A549 treated with ZK216348 at 1 μM for 4 hours (cell line): ENCODE results near the gene TAF5. TPM values are rescaled to one million over a fixed set of nuclear protein-coding genes. Genes with fewer than 3 reads are reported as not detected.

Experiments
- total RNA-seq: library from RNA; stranded (reverse); fragments of 200-300 nt; extraction: Qiagen RNA extraction; gene quantifications from 5 replicates; pipeline ENCODE4 v1.2.3, GENCODE V29; 2022; ENCODE audit warnings: low read depth

TAF5 gene
- total RNA-seq = 3.0 to 4.1 TPM (median 3.0 TPM) in 5 replicates

DNA sequence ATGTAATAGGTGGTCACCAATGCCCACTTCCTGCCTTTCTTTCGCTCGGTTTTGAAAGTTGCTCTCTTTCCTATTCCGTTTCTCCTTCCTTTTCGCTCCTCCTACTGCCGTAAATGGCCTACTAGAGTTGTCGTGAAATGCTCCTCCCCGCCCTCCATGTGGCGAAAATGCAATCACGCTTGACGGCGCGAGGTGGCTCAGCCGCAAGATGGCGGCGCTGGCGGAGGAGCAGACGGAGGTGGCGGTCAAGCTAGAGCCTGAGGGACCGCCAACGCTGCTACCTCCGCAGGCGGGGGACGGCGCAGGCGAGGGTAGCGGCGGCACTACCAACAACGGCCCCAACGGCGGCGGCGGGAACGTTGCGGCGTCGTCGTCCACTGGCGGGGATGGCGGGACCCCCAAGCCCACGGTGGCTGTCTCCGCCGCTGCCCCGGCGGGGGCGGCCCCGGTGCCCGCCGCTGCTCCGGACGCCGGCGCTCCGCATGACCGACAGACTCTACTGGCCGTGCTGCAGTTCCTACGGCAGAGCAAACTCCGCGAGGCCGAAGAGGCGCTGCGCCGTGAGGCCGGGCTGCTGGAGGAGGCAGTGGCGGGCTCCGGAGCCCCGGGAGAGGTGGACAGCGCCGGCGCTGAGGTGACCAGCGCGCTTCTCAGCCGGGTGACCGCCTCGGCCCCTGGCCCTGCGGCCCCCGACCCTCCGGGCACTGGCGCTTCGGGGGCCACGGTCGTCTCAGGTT is at the start of gene TAF5:
TAF5 (plus strand) TSS at position 195 of the 737 bp plus-strand sequence; CDS start at position 209, 14 bp downstream.

DNA sequence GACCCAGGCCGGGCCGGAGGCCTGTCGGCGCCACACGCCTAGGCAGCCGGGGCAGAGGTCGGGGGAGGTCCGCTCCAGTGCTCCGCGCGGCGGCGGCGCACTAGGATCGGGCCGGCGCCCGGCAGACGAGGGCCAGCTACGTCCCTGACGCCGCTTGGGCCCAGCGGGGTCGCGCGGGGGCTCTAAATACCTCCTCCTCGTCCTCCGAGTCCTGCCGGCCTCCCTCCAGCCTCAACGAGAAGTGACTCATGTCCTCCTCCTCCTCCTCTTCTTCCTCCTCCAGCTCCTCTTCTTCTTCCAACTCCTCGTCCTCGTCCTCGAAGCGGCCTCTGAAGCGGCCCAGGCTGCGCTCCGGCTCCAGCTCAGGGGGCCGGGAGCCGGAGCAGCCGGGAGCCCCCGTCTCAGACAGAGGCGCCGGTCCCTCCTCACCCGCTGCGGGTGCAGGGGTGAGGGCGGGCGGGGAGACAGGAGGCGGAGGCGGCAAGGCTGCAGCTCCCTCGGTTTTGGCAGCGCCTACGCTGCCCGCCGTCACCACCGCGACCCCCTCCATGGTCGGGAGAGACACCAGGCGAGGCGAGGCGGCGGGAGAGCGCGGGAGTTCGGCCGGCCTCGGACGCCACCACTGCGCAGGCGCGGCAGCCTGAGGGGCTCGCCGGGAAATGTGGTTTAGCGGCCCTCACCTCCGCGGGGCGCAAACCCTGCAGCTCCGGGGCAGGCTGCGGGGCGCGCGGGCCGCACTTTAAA is 17.1 kb upstream of the TAF5 start, which contains the start of gene PCGF6:
PCGF6 (minus strand) TSS at position 624 of the 744 bp plus-strand sequence; CDS start at position 550, 74 bp downstream.

DNA sequence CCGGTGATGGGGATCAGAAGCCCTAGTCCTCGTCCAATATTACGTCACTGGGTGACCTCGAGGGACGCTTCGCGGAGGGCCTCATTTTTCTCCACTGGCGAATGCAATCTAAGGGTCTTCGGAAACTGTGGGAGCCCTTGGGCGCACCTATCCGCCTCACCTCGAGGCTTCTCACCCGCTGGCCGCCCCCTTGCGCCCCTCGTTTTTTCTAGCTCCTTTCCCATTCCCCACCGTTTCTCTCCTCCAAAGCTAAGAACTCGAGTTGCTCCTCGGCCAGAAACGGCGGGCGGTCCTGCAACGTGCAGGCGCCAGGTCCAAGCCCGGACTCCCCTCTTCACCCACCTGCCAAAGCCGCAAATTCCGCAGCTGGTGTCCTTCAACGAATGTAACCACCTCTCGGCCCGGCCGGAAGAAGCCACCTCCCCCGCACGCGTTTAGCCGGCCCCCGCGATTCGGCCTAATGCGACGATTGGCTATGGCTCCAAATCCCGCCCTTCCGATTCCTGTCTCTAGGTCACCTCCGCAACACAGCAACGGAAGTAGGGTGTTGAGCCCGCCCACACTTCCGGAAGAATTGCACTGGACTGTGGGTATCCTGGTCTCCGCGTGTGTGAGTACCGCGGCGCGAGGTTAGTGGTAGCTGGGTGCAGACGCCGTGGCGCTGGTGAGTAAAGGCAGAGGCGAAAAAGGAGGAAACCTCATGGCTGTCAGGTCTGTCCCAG is 28.5 kb downstream of the TAF5 start, which contains the start of the genes ATP5MK and PDCD11:
ATP5MK (minus strand) TSS at position 409 of the 722 bp plus-strand sequence. CDS start 4,018 bp downstream, outside the sequence.
PDCD11 (plus strand) TSS at position 560 of the 722 bp plus-strand sequence. CDS start 1,801 bp downstream, outside the sequence.

Other genes with a start within 250 kb of the TAF5 start
- 68.4 to 92.5 TPM (median 78.7 TPM) in 5 replicates for gene NT5C2, start 174.7 kb upstream of the TAF5 start, total RNA-seq
- gene RPEL1, start 122.1 kb upstream of the TAF5 start, total RNA-seq = 0.08 TPM in 1 of 5 replicates, not detected in the others
- gene INA, start 90.8 kb upstream of the TAF5 start, total RNA-seq = 20.0 to 29.7 TPM (median 24.8 TPM) in 5 replicates
- gene PCGF6, start 16.8 kb upstream of the TAF5 start, total RNA-seq = 8.0 to 14.7 TPM (median 12.4 TPM) in 5 replicates
- gene ATP5MK, start 28.5 kb downstream of the TAF5 start, total RNA-seq = 413 to 657 TPM (median 444 TPM) in 5 replicates
- 32.5 to 45.0 TPM (median 42.6 TPM) in 5 replicates for gene PDCD11, start 28.6 kb downstream of the TAF5 start, total RNA-seq
- gene CALHM2, start 84.4 kb downstream of the TAF5 start, total RNA-seq = 3.1 to 7.0 TPM (median 4.8 TPM) in 5 replicates
- not detected in 5 replicates for gene CALHM1, start 90.9 kb downstream of the TAF5 start, total RNA-seq
- 0.27 to 0.55 TPM (median 0.32 TPM) in 5 replicates for gene CALHM3, start 111.3 kb downstream of the TAF5 start, total RNA-seq
- 0.47 to 0.96 TPM (median 0.74 TPM) in 5 replicates for gene NEURL1, start 125.7 kb downstream of the TAF5 start, total RNA-seq